Liver (tissue), 9 donors: ENCODE measurements around the gene WDR59. TPM values are rescaled to one million over a fixed set of nuclear protein-coding genes. Genes with fewer than 3 reads are reported as not detected.

Experiments used
- DNase-seq: peaks from one replicate; pipeline ENCODE4 v3.0.0-alpha.2; 2017; ENCODE audit warnings: low spot score
- H3K27ac ChIP-seq, 2 donors: one replicate each; pipeline ENCODE4 v1.7.0; 2013; ENCODE audit warnings: inconsistent platforms in 2 of 2, low read length in 2 of 2, control low read depth in 1 of 2, low read depth in 1 of 2, mild to moderate bottlenecking in 1 of 2
- H3K27me3 ChIP-seq, 4 donors: one replicate each; pipeline versions ENCODE4 v1.6.1 to v1.7.0; 2013; ENCODE audit warnings: low read length in 3 of 4, inconsistent platforms in 1 of 4, mild to moderate bottlenecking in 1 of 4, moderate library complexity in 1 of 4; ENCODE audit not compliant: control insufficient read depth in 4 of 4, insufficient read depth in 4 of 4
- H3K36me3 ChIP-seq, 4 donors: one replicate each; pipeline versions ENCODE4 v1.6.1 to v1.7.0; 2013; ENCODE audit warnings: low read length in 3 of 4, mild to moderate bottlenecking in 3 of 4, low read depth in 1 of 4, moderate library complexity in 1 of 4; ENCODE audit not compliant: control insufficient read depth in 4 of 4, insufficient read depth in 3 of 4
- H3K4me1 ChIP-seq, 4 donors: one replicate each; pipeline versions ENCODE4 v1.6.1 to v1.7.0; 2013; ENCODE audit warnings: low read length in 3 of 4, mild to moderate bottlenecking in 3 of 4, moderate library complexity in 1 of 4; ENCODE audit not compliant: control insufficient read depth in 4 of 4, insufficient read depth in 4 of 4
- H3K4me3 ChIP-seq, 3 donors: one replicate each; pipeline versions ENCODE4 v1.6.1 to v1.7.0; 2013; ENCODE audit warnings: low read length in 3 of 3, control low read depth in 1 of 3, low read depth in 1 of 3, mild to moderate bottlenecking in 1 of 3
- H3K9ac ChIP-seq, 2 donors: one replicate each; pipeline ENCODE4 v1.7.0; 2013; ENCODE audit warnings: low read length in 2 of 2, mild to moderate bottlenecking in 2 of 2, moderate library complexity in 2 of 2, control low read depth in 1 of 2, low read depth in 1 of 2
- H3K9me3 ChIP-seq, 4 donors: one replicate each; pipeline versions ENCODE4 v1.6.1 to v1.7.0; 2013; ENCODE audit warnings: low read length in 3 of 4; ENCODE audit not compliant: control insufficient read depth in 4 of 4
- ATF3 ChIP-seq: IDR thresholded peaks from 2 replicates; pipeline ENCODE4 v1.6.1; 2016; ENCODE audit warnings: antibody characterized with exemption
- CTCF ChIP-seq: fragments of 150-350 bp; IDR thresholded peaks from 2 replicates; pipeline ENCODE4 v1.5.1; 2017; ENCODE audit warnings: improper control_type of control experiment, low read depth, low read length; ENCODE audit not compliant: missing input control
- EGR1 ChIP-seq, 2 donors: IDR thresholded peaks; 2 replicates each; pipeline ENCODE4 v1.6.1; 2016 to 2018; ENCODE audit warnings: antibody characterized with exemption in 2 of 2, low read depth in 2 of 2
- FOXA1 ChIP-seq: IDR thresholded peaks from 2 replicates; pipeline ENCODE4 v1.6.1; 2016; ENCODE audit warnings: antibody characterized with exemption
- FOXA2 ChIP-seq: IDR thresholded peaks from 2 replicates; pipeline ENCODE4 v1.6.1; 2016; ENCODE audit warnings: antibody characterized with exemption
- GABPA ChIP-seq, 2 donors: IDR thresholded peaks in 1 of 2; conservative IDR thresholded peaks in 1 of 2; 2 replicates each; pipeline ENCODE4 v1.6.1; 2016; ENCODE audit warnings: antibody characterized with exemption in 2 of 2, mild to moderate bottlenecking in 1 of 2, moderate library complexity in 1 of 2
- HNF4A ChIP-seq, 2 donors: conservative IDR thresholded peaks; 2 replicates each; pipeline ENCODE4 v1.6.1; 2016; ENCODE audit warnings: antibody characterized with exemption in 2 of 2, mild to moderate bottlenecking in 2 of 2
- HNF4G ChIP-seq: IDR thresholded peaks from 2 replicates; pipeline ENCODE4 v1.6.1; 2016; ENCODE audit warnings: antibody characterized with exemption
- JUND ChIP-seq, 2 donors: IDR thresholded peaks; 2 replicates each; pipeline ENCODE4 v1.6.1; 2016; ENCODE audit warnings: antibody characterized with exemption in 2 of 2
- MAX ChIP-seq: IDR thresholded peaks from 2 replicates; pipeline ENCODE4 v1.6.1; 2016; ENCODE audit warnings: antibody characterized with exemption
- NR2F2 ChIP-seq: IDR thresholded peaks from 2 replicates; pipeline ENCODE4 v1.6.1; 2016; ENCODE audit warnings: antibody characterized with exemption
- RAD21 ChIP-seq, 2 donors: IDR thresholded peaks; 2 replicates each; pipeline ENCODE4 v1.6.1; 2016; ENCODE audit warnings: antibody characterized with exemption in 2 of 2, mild to moderate bottlenecking in 2 of 2
- REST ChIP-seq: IDR thresholded peaks from 2 replicates; pipeline ENCODE4 v1.6.1; 2016; ENCODE audit warnings: antibody characterized with exemption, mild to moderate bottlenecking
- RXRA ChIP-seq, 2 donors: IDR thresholded peaks; 2 replicates each; pipeline ENCODE4 v1.6.1; 2017 to 2018; ENCODE audit warnings: antibody characterized with exemption in 2 of 2, mild to moderate bottlenecking in 1 of 2
- SP1 ChIP-seq: IDR thresholded peaks from 2 replicates; pipeline ENCODE4 v1.6.1; 2018; ENCODE audit warnings: antibody characterized with exemption, mild to moderate bottlenecking
- ZBTB33 ChIP-seq: IDR thresholded peaks from 2 replicates; pipeline ENCODE4 v1.6.1; 2016; ENCODE audit warnings: antibody characterized with exemption
- whole genome bisulfite sequencing: extraction: QIAGEN DNeasy Blood & Tissue Kit; methylation state at CpG from one replicate; pipeline ENCODE4 v1.1.7; 2013; 5-methylcytosine and 5-hydroxymethylcytosine counted together
- polyA plus RNA-seq, 2 donors: library from polyadenylated mRNA; stranded (reverse) in 1 of 2; unstranded in 1 of 2; fragments of 200-250 nt in 1 of 2; fragments of >200 nt in 1 of 2; fragmentation: Nextera tagmentation in 1 of 2; extraction: Ambion mirVana in 1 of 2; gene quantifications; one replicate each; pipeline versions ENCODE4 v1.2.1 to v1.2.3, GENCODE V29; 2013 to 2015
- total RNA-seq, 2 donors: library from RNA; depleted of rRNA; stranded (reverse); fragments of >200 nt; gene quantifications; one replicate each; pipeline ENCODE4 v1.2.3, GENCODE V29; 2014
- donor health status: healthy.
- donor health status: healthy.
- donor health status: healthy.
- donor health status: healthy.
- donor health status: healthy.

Gene WDR59
- total and polyA plus RNA-seq, 4 donors = 14.1 to 30.3 (median 23.7) TPM

- H3K9me3 ChIP-seq = no peaks in the 10 kb centered on the region
- peaks cover 5 to 35% (median 26%) of the 10 kb centered on the region in 4 donors for H3K36me3 ChIP-seq
- H3K9ac ChIP-seq = no peak overlapping the region
- H3K27me3 ChIP-seq = no peaks in the 10 kb centered on the region
- DNase-seq = no peak
- H3K4me3 ChIP-seq = no peak overlapping the region
- TF ChIP-seq FOXA1 = no peak
- TF ChIP-seq SP1 = no peak
- no peak for TF ChIP-seq JUND (IDR thresholded peaks at IDR 0.05)
- no peak for TF ChIP-seq CTCF
- TF ChIP-seq ZBTB33 = no peak
- TF ChIP-seq FOXA2 = no peak
- TF ChIP-seq NR2F2 = no peak
- no peak for TF ChIP-seq HNF4G
- TF ChIP-seq EGR1 (IDR thresholded peaks at IDR 0.05; ENCODE audit: low read depth in 2 of 2) = no peak
- TF ChIP-seq REST = no peak
- no peak for TF ChIP-seq ATF3
- TF ChIP-seq GABPA (IDR thresholded peaks at IDR 0.05 in 1 of 2, conservative IDR thresholded peaks at IDR 0.05 in 1 of 2) = no peak
- TF ChIP-seq RAD21 (IDR thresholded peaks at IDR 0.05) = no peak
- H3K4me1 ChIP-seq = peaks cover 0 to 1% (median 0%) of the 10 kb centered on the region in 4 donors
- no peak overlapping the region for H3K27ac ChIP-seq
Observed at GRCh38 chr16:74939688-74940087, 45.2 kb downstream of the WDR59 start.

GRCh38 chr16:74936902-74937560 lies 47.9 kb downstream of the WDR59 start:
- no peaks in the 10 kb centered on the region for H3K9me3 ChIP-seq
- peaks cover 5 to 29% (median 18%) of the 10 kb centered on the region in 4 donors for H3K36me3 ChIP-seq
- 69% methylated on average over 7 of the region's 7 CpGs for WGBS
- H3K4me3 ChIP-seq = no peak overlapping the region
- H3K4me1 ChIP-seq = no peaks in the 10 kb centered on the region
- H3K27ac ChIP-seq = peak overlapping the region; percentile 52 to 59
- no peaks in the 10 kb centered on the region for H3K27me3 ChIP-seq
- no peak overlapping the region for H3K9ac ChIP-seq
- TF ChIP-seq GABPA (IDR thresholded peaks at IDR 0.05 in 1 of 2, conservative IDR thresholded peaks at IDR 0.05 in 1 of 2) (no peak), HNF4A (conservative IDR thresholded peaks at IDR 0.05) (peak; percentile 20 to 54), CTCF (peak; percentile 35), MAX (no peak), HNF4G (no peak), JUND (IDR thresholded peaks at IDR 0.05) (peak in 1 of 2 donors; percentile 19), RAD21 (IDR thresholded peaks at IDR 0.05) (peak; percentile 79 to 80), SP1 (peak; percentile 57), RXRA (IDR thresholded peaks at IDR 0.05) (peak; percentile 71 to 73)
- no peak for DNase-seq
